Stomach (tissue), 9 donors: ENCODE measurements around the gene AUH. TPM values are rescaled to one million over a fixed set of nuclear protein-coding genes. Genes with fewer than 3 reads are reported as not detected.

Experiments used
- DNase-seq, 2 donors: peaks; one replicate each; pipeline versions ENCODE4 v3.0.0 to v3.0.0-alpha.2; 2013 to 2019
- H3K27ac ChIP-seq, 5 donors: fragments of 200-600 bp in 4 of 5; sonication (generic) in 4 of 5; one replicate each; pipeline ENCODE4 v1.5.1; 2013 to 2019; ENCODE audit warnings: mild to moderate bottlenecking in 1 of 5, moderate library complexity in 1 of 5
- H3K27me3 ChIP-seq, 3 donors: fragments of 200-600 bp; sonication (generic); one replicate each; pipeline ENCODE4 v1.5.1; 2017 to 2019; ENCODE audit warnings: mixed run types in 1 of 3
- H3K36me3 ChIP-seq, 4 donors: fragments of 200-600 bp; sonication (generic); 1 replicate in 3 of 4; 2 replicates in 1 of 4; pipeline ENCODE4 v1.5.1; 2016 to 2019
- H3K4me1 ChIP-seq, 4 donors: fragments of 200-600 bp; sonication (generic); one replicate each; pipeline ENCODE4 v1.5.1; 2016 to 2019
- H3K4me3 ChIP-seq, 4 donors: fragments of 200-600 bp; sonication (generic) in 3 of 4; one replicate each; pipeline ENCODE4 v1.5.1; 2016 to 2019; ENCODE audit warnings: mild to moderate bottlenecking in 1 of 4
- H3K9me3 ChIP-seq, 4 donors: fragments of 200-600 bp; sonication (generic); one replicate each; pipeline ENCODE4 v1.5.1; 2016 to 2019
- EP300 ChIP-seq: sonication (generic); formaldehyde crosslinking; IDR thresholded peaks from one replicate; pipeline ENCODE4 v1.6.1; 2017; ENCODE audit warnings: antibody characterized with exemption
- POLR2A ChIP-seq, 4 donors: fragments of 450-650 bp; IDR thresholded peaks; one replicate each; pipeline ENCODE4 v1.6.1; 2016; ENCODE audit warnings: antibody characterized with exemption in 4 of 4, control low read depth in 2 of 4, mild to moderate bottlenecking in 1 of 4, moderate library complexity in 1 of 4
- POLR2AphosphoS5 ChIP-seq, 3 donors: sonication (generic); formaldehyde crosslinking; IDR thresholded peaks; one replicate each; pipeline ENCODE4 v1.6.1; 2016; ENCODE audit warnings: antibody characterized with exemption in 3 of 3
- WGBS, 5 donors: extraction: QIAGEN DNeasy Blood & Tissue Kit in 3 of 5; methylation state at CpG; one replicate each; pipeline versions ENCODE4 v1.1.5 to v1.1.7; 2013 to 2018; 5-methylcytosine and 5-hydroxymethylcytosine counted together
- intact Hi-C: fragments of 100-400 bp; cut with DNase I; formaldehyde crosslinking; loops from one replicate; pipeline ENCODE4 v1.15.1; 2023; ENCODE audit warnings: low total_unique reads
- polyA plus RNA-seq, 3 donors: library from polyadenylated mRNA; stranded (reverse); fragments of 200-250 nt; gene quantifications; one replicate each; pipeline ENCODE4 v1.2.3, GENCODE V29; 2013
- total RNA-seq, 5 donors: library from RNA; depleted of rRNA; stranded (reverse); fragments of >200 nt; gene quantifications; one replicate each; pipeline versions ENCODE4 v1.1.0 to v1.2.3, GENCODE V29; 2014 to 2016
- TF ChIP-seq, protein P1 (sequence below), 7 experiments: fragments of 450-650 bp in 4 of 7; fragments of 200-600 bp in 3 of 7; sonication (generic) in 3 of 7; IDR thresholded peaks; one replicate each; pipeline ENCODE4 v1.5.1; 2016 to 2019; ENCODE audit warnings: antibody characterized with exemption in 7 of 7, control low read depth in 2 of 7, mild to moderate bottlenecking in 1 of 7
- donor health status: healthy with polysubstance abuse.
- donor health status: Bipolar disorder and iron deficiency.
- donor health status: healthy.

Gene AUH
- total and polyA plus RNA-seq, 8 donors: 5.8 to 331 (median 24.5) TPM

DNA sequence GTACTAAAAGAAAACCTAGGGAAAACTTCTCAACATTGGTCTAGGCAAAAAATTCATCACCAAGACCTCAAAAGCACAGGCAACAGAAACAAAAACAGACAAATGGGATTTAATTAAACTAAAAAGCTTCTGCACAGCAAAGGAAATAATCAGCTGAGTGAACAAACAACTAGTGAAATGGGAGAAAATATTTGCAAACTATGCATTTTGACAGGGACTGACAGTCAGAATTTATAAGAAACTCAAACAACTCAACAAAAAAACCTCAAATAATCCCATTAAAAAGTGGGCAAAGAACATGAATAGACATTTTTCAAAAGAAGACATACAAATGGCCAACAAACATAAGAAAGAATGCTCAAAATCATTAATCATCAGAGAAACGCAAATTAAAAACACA lies 189.4 kb downstream of the AUH start:
- Histone ChIP-seq H3K36me3 (no peaks in the 10 kb centered on the region), H3K27me3 (no peaks in the 10 kb centered on the region), H3K27ac (no peak overlapping the region), H3K4me1 (no peaks in the 10 kb centered on the region), H3K4me3 (no peak overlapping the region), H3K9me3 (peaks cover 0 to 24% (median 16%) of the 10 kb centered on the region in 4 donors)
- TF ChIP-seq POLR2A (IDR thresholded peaks at IDR 0.05) (no peak), POLR2AphosphoS5 (IDR thresholded peaks at IDR 0.05) (no peak), EP300 (no peak)
- TF ChIP-seq, protein P1, sequence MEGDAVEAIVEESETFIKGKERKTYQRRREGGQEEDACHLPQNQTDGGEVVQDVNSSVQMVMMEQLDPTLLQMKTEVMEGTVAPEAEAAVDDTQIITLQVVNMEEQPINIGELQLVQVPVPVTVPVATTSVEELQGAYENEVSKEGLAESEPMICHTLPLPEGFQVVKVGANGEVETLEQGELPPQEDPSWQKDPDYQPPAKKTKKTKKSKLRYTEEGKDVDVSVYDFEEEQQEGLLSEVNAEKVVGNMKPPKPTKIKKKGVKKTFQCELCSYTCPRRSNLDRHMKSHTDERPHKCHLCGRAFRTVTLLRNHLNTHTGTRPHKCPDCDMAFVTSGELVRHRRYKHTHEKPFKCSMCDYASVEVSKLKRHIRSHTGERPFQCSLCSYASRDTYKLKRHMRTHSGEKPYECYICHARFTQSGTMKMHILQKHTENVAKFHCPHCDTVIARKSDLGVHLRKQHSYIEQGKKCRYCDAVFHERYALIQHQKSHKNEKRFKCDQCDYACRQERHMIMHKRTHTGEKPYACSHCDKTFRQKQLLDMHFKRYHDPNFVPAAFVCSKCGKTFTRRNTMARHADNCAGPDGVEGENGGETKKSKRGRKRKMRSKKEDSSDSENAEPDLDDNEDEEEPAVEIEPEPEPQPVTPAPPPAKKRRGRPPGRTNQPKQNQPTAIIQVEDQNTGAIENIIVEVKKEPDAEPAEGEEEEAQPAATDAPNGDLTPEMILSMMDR (IDR thresholded peaks at IDR 0.05): no peak
- intact Hi-C loops: no loop called here
- DNase-seq: no peak
- WGBS, 5 donors: 84 to 97% (median 93%) methylated on average over 1 of the region's 1 CpG

DNA sequence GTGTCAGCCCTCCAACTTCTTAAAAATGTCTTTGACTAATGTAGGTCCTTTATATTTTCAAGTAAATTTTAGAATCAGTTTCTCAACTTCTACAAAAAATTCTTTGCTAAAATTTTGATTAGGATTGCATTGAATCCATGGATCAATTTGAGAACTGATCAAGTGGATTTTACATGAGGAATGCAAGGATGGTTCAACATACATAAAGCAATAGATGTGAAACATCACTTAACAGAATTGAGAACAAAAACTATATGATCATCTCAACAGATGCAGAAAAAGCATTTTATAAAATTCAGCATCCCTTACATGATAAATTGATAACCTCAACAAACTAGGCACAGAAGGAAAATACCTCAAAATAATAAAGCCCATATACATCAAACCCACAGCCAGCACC lies 190.8 kb downstream of the AUH start:
- Histone ChIP-seq H3K9me3 (peaks cover 0 to 24% (median 16%) of the 10 kb centered on the region in 4 donors), H3K4me3 (no peak overlapping the region), H3K27ac (no peak overlapping the region), H3K36me3 (no peaks in the 10 kb centered on the region), H3K4me1 (peaks cover 0 to 5% (median 2%) of the 10 kb centered on the region in 4 donors), H3K27me3 (no peaks in the 10 kb centered on the region)
- no peak for DNase-seq
- TF ChIP-seq EP300: no peak
- TF ChIP-seq POLR2AphosphoS5 (IDR thresholded peaks at IDR 0.05): no peak
- TF ChIP-seq, protein P1 (IDR thresholded peaks at IDR 0.05): no peak
- no peak for TF ChIP-seq POLR2A (IDR thresholded peaks at IDR 0.05)
- intact Hi-C loops: no loop called here

DNA sequence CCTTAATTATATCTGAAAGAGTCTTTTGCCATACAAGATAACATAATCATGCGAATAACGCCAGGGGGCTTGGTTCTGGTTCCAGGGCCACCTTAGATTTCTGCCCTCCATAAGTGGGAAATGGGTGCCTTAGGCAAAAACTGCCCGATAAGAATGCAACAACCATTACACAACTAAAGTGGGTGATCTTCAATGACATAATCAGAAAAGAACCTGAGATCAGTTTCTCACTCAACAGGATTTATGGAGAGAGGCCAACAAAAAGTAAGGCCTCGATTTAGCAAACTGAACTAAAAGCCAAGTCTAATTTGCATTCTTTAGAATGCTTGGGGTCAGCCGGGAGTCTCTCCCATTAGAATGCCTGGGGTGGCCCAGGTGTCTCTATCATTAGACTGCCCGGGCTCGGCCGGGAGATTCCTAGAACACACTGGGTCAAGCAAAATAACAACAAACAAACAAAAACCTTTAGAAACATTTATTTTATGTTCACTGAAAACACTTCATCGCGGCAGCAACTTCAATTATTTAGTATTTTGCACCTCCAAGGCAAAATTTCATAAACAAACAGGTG lies 194.8 kb downstream of the AUH start:
- no peaks in the 10 kb centered on the region for H3K36me3 ChIP-seq
- peaks cover 8 to 44% (median 20%) of the 10 kb centered on the region in 4 donors for H3K4me1 ChIP-seq
- no peaks in the 10 kb centered on the region for H3K27me3 ChIP-seq
- peaks cover 0 to 20% (median 14%) of the 10 kb centered on the region in 4 donors for H3K9me3 ChIP-seq
- peak in 1 of 2 donors; percentile 14 for DNase-seq
- 76 to 85% (median 80%) methylated on average over 10 of the region's 10 CpGs for WGBS, 5 donors
- H3K4me3 ChIP-seq: no peak overlapping the region
- H3K27ac ChIP-seq: no peak overlapping the region
- intact Hi-C loops: no loop called here
- TF ChIP-seq POLR2A (IDR thresholded peaks at IDR 0.05): no peak
- TF ChIP-seq, protein P1 (IDR thresholded peaks at IDR 0.05): no peak
- no peak for TF ChIP-seq POLR2AphosphoS5 (IDR thresholded peaks at IDR 0.05)

DNA sequence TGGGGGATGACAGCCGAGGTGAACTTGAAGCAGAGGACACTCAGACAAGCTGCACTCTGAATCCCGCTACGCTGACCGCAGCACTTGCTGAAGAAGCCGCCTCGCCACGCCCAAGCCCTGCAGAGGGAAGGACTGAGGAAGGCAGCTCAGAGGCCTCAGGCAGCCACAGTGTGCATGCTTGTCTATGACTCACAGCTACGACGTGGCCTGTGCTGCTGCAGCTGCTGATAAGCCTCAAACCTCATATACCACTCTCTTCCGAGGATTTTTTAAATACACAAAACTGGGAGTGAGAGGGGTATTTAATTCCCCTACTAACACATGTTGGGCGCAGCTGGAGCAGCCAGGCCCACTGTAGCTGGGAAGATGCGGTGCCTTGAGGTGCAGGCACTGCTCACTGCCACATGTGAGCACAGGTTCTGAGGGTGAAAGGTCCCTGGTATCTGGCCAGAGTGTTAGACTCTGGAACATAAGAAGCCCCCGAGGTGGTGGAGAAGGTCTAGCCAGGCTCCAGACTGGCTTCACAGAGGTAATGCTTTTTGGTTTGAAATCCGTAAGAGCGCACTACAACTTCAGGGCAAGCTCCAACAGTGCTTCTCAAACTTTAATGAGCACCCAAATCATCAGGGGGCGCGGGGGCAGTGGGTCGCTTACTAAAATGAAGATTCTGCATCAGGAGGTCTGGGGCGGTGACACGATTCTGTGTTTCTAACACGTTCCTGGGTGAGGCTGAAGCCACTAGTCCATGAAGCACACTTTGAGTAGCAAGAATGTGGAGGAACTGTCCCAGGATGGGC lies 196.8 kb downstream of the AUH start:
- peaks cover 0 to under 1% (median 0%) of the 10 kb centered on the region in 4 donors for H3K9me3 ChIP-seq
- H3K4me1 ChIP-seq: peaks cover 10 to 49% (median 25%) of the 10 kb centered on the region in 4 donors
- WGBS, 5 donors: 47 to 54% (median 49%) methylated on average over 21 of the region's 21 CpGs
- intact Hi-C loops: no loop called here
- no peaks in the 10 kb centered on the region for H3K27me3 ChIP-seq
- DNase-seq: peak; percentile 79 to 92
- H3K36me3 ChIP-seq: no peaks in the 10 kb centered on the region
- H3K4me3 ChIP-seq: no peak overlapping the region
- TF ChIP-seq POLR2AphosphoS5 (IDR thresholded peaks at IDR 0.05) (peak in 2 of 3 donors; percentile 55 to 78), EP300 (no peak), POLR2A (IDR thresholded peaks at IDR 0.05) (no peak)
- TF ChIP-seq, protein P1 (IDR thresholded peaks at IDR 0.05): no peak
- H3K27ac ChIP-seq: peak overlapping the region; percentile 41 to 77 (median 72)

Other genes with a start within 250 kb of the AUH start
- gene NFIL3, start 61.9 kb upstream of the AUH start, total RNA-seq: 10 to 100 TPM in 3 of 5 donors, 1 to 10 TPM in 1, not detected in 1; 8.0 to 39.7 (median 17.5) TPM
- gene NFIL3, start 61.9 kb upstream of the AUH start, polyA plus RNA-seq: 10 to 100 TPM; 21.2 to 21.9 (median 21.7) TPM